ENCODE measurements around the gene PACC1. TPM values are rescaled to one million over a fixed set of nuclear protein-coding genes. Genes with fewer than 3 reads are reported as not detected.

PACC1 gene
- total RNA-seq, 1 experiment from 2014 or later = 37.5 TPM

GRCh38 chr1:212353181-212353580 lies 61.5 kb downstream of the PACC1 start:
- ATAC-seq (no peak), DNase-seq (no peak)
- Histone ChIP-seq H3K4me3 (ENCODE audit: low read length) (no peak overlapping the region), H3K27ac (ENCODE audit: low read length) (no peak overlapping the region), H3K9me2 (replicated peaks; ENCODE audit: low read length) (no peaks in the 10 kb centered on the region), H4K20me1 (ENCODE audit: low read length) (0 out of 2 replicates have a peak, but pooled peaks cover 3% of the 10 kb centered on the region), H3K4me1 (ENCODE audit: insufficient read depth, low read length) (no peaks in the 10 kb centered on the region), H2AFZ (ENCODE audit: low read length) (no peak overlapping the region), H3K4me2 (ENCODE audit: low read length) (no peak overlapping the region), H3K9me3 (ENCODE audit: low read length) (no peaks in the 10 kb centered on the region), H3F3A (ENCODE audit: low read length, unreplicated experiment) (no peaks in the 10 kb centered on the region), H3K79me2 (ENCODE audit: low read length) (no peaks in the 10 kb centered on the region), H3K9ac (ENCODE audit: low read length) (no peak overlapping the region), H3K27me3 (ENCODE audit: low read length) (no peaks in the 10 kb centered on the region), H3K36me3 (ENCODE audit: low read depth, low read length) (peaks cover 29% of the 10 kb centered on the region; the same call in 1 of the 2 replicates)
- ChIA-PET CTCF (no interaction called here), POLR2A (ENCODE audit: unreplicated experiment) (no interaction called here)
- TF ChIP-seq EZH2phosphoT487 (IDR thresholded peaks at IDR 0.05; ENCODE audit: borderline replicate concordance, low read length) = no peak
- TF ChIP-seq CTCF (conservative IDR thresholded peaks at IDR 0.05; ENCODE audit: low read depth, low read length) = no peak
- TF ChIP-seq EZH2 (IDR thresholded peaks at IDR 0.05; ENCODE audit: low read length, unreplicated experiment) = no peak
- no TSS peak for BruUV-seq (replicated peaks)
- intact Hi-C loops (cut with micrococcal nuclease) = no loop called here

DNA sequence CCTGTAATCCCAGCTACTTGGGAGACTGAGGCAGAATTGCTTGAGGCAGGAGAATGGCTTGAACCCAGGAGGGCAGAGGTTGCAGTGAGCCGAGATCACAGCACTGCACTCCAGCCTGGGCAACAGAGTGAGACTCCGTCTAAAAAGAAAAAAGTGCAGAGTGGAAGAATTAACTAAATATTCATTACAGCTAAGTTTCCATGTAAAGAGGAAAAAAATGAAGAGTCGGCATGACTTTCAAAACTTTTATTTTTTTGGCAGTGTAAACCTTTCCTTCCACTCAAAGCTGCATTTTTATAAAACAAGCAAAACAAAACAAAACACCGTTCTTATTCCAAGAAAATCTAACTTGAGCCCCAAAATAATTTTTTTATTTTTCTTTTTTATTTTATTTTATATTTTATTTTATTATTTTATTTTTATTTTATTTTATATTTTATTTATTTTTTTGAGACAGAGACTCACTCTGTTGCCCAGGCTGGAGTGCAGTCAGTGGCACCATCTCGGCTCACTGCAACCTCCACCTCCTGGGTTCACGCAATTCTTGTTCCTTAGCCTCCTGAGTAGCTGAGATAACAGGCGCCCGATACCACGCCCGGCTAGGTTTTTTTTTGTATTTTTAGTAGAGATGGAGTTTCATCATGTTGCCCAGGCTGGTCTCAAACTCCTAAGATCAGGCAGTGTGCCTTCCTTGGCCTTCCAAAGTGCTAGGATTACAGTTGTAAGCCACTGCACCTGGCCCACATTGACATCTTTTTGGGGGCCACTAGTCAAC lies 62.9 kb downstream of the PACC1 start:
- H3K27me3 ChIP-seq (ENCODE audit: low read length) = no peaks in the 10 kb centered on the region
- ChIA-PET CTCF (interaction anchor here (0.7 kb wide), 1 partner anchor 107 kb away, joined by 3 read pairs; no protein-coding TSS in a partner anchor), POLR2A (ENCODE audit: unreplicated experiment) (no interaction called here)
- peaks cover 21% of the 10 kb centered on the region; the same call in 1 of the 2 replicates for H3K36me3 ChIP-seq (ENCODE audit: low read depth, low read length)
- intact Hi-C loops (cut with micrococcal nuclease) = no loop called here
- H3K27ac ChIP-seq (ENCODE audit: low read length) = no peak overlapping the region
- no peak overlapping the region for H3K4me2 ChIP-seq (ENCODE audit: low read length)
- H3K9me3 ChIP-seq (ENCODE audit: low read length) = no peaks in the 10 kb centered on the region
- H3K79me2 ChIP-seq (ENCODE audit: low read length) = no peaks in the 10 kb centered on the region
- no peak overlapping the region for H3K4me3 ChIP-seq (ENCODE audit: low read length)
- ATAC-seq (no peak), DNase-seq (no peak)
- no peaks in the 10 kb centered on the region for H3F3A ChIP-seq (ENCODE audit: low read length, unreplicated experiment)
- 0 out of 2 replicates have a peak, but pooled peaks cover 3% of the 10 kb centered on the region for H4K20me1 ChIP-seq (ENCODE audit: low read length)
- H3K9me2 ChIP-seq (replicated peaks; ENCODE audit: low read length) = no peaks in the 10 kb centered on the region
- H3K9ac ChIP-seq (ENCODE audit: low read length) = no peak overlapping the region
- no peaks in the 10 kb centered on the region for H3K4me1 ChIP-seq (ENCODE audit: insufficient read depth, low read length)
- no TSS peak for BruUV-seq (replicated peaks)
- H2AFZ ChIP-seq (ENCODE audit: low read length) = no peak overlapping the region
- TF ChIP-seq EZH2phosphoT487 (IDR thresholded peaks at IDR 0.05; ENCODE audit: borderline replicate concordance, low read length) = no peak
- TF ChIP-seq EZH2 (IDR thresholded peaks at IDR 0.05; ENCODE audit: low read length, unreplicated experiment) = no peak
- no peak for TF ChIP-seq CTCF (conservative IDR thresholded peaks at IDR 0.05; ENCODE audit: low read depth, low read length)

- no peaks in the 10 kb centered on the region for H3F3A ChIP-seq (ENCODE audit: low read length, unreplicated experiment)
- H3K79me2 ChIP-seq (ENCODE audit: low read length) = no peaks in the 10 kb centered on the region
- H3K4me3 ChIP-seq (ENCODE audit: low read length) = no peak overlapping the region
- H3K9ac ChIP-seq (ENCODE audit: low read length) = no peak overlapping the region
- H3K36me3 ChIP-seq (ENCODE audit: low read depth, low read length) = peaks cover 10% of the 10 kb centered on the region
- H3K4me1 ChIP-seq (ENCODE audit: insufficient read depth, low read length) = no peaks in the 10 kb centered on the region
- intact Hi-C loops (cut with micrococcal nuclease) = no loop called here
- no peaks in the 10 kb centered on the region for H3K9me2 ChIP-seq (replicated peaks; ENCODE audit: low read length)
- 0 out of 2 replicates have a peak, but pooled peaks cover 3% of the 10 kb centered on the region for H4K20me1 ChIP-seq (ENCODE audit: low read length)
- H3K4me2 ChIP-seq (ENCODE audit: low read length) = no peak overlapping the region
- DNase-seq (no peak), ATAC-seq (no peak)
- ChIA-PET POLR2A (ENCODE audit: unreplicated experiment) (no interaction called here), CTCF (no interaction called here)
- H3K27me3 ChIP-seq (ENCODE audit: low read length) = no peaks in the 10 kb centered on the region
- no peak overlapping the region for H2AFZ ChIP-seq (ENCODE audit: low read length)
- no peak overlapping the region for H3K27ac ChIP-seq (ENCODE audit: low read length)
- BruUV-seq (replicated peaks) = no TSS peak
- no peaks in the 10 kb centered on the region for H3K9me3 ChIP-seq (ENCODE audit: low read length)
- TF ChIP-seq CTCF (conservative IDR thresholded peaks at IDR 0.05; ENCODE audit: low read depth, low read length) = no peak
- no peak for TF ChIP-seq EZH2 (IDR thresholded peaks at IDR 0.05; ENCODE audit: low read length, unreplicated experiment)
- TF ChIP-seq EZH2phosphoT487 (IDR thresholded peaks at IDR 0.05; ENCODE audit: borderline replicate concordance, low read length) = no peak
Observed at GRCh38 chr1:212346601-212347000, 68.1 kb downstream of the PACC1 start.
